HEK293 (cell line): ENCODE measurements around the gene MYBPC3.
"Not testable (repeated sequence)": the region's sequence is repeated elsewhere in the genome, so short reads cannot be mapped to it uniquely, and the experiment has no call there.

Experiments used
- CTCF ChIA-PET: fragments of 350-600 bp; formaldehyde crosslinking; extraction: SDS; loops from one replicate; lab custom pipeline; 2021; ENCODE audit warnings: antibody characterized with exemption; lab: Yijun Ruan, JAX
- POLR2A ChIA-PET: fragments of 300-600 bp; formaldehyde crosslinking; extraction: SDS; loops from one replicate; lab custom pipeline; 2020; ENCODE audit warnings: antibody characterized with exemption, inconsistent platforms; lab: Yijun Ruan, JAX
- H3K27ac ChIP-seq: fragments of 200-500 bp; sonication (Bioruptor generic); 2 replicates; pipeline ENCODE4 v1.5.1; 2014; ENCODE audit warnings: low read depth, low read length, control low read depth, inconsistent platforms; ENCODE audit errors: extremely low read depth
- H3K36me3 ChIP-seq, 2 experiments: fragments of 200-500 bp in 1 of 2; sonication (Bioruptor generic) in 1 of 2; 1 replicate in 1 of 2; 2 replicates in 1 of 2; pipeline ENCODE4 v1.5.1; 2014 to 2017; ENCODE audit warnings: inconsistent platforms in 2 of 2, low read length in 2 of 2; ENCODE audit not compliant: control insufficient read depth in 2 of 2, insufficient read depth in 1 of 2
- H3K4me1 ChIP-seq: fragments of 200-500 bp; sonication (Bioruptor generic); 2 replicates; pipeline ENCODE4 v1.5.1; 2014; ENCODE audit warnings: mild to moderate bottlenecking, low read length, inconsistent platforms; ENCODE audit not compliant: control insufficient read depth, insufficient read depth
- H3K4me3 ChIP-seq: 2 replicates; pipeline ENCODE4 v1.5.1; 2011; ENCODE audit warnings: low read depth, mild to moderate bottlenecking, control low read depth, low read length, moderate library complexity
- H3K9me3 ChIP-seq: fragments of 200-500 bp; sonication (Bioruptor generic); 2 replicates; pipeline ENCODE4 v1.5.1; 2014; ENCODE audit warnings: low read depth, low read length, inconsistent platforms; ENCODE audit not compliant: control insufficient read depth, insufficient read depth
- EGR2 ChIP-seq: fragments of 450-650 bp; formaldehyde crosslinking; IDR thresholded peaks from 2 replicates; pipeline ENCODE4 v1.5.1; 2016; ENCODE audit warnings: low read depth, missing biosample characterization, missing genetic modification characterization
- IKZF3 ChIP-seq: fragments of 450-650 bp; IDR thresholded peaks from 2 replicates; pipeline ENCODE4 v1.5.0; 2018; ENCODE audit warnings: missing biosample characterization, mild to moderate bottlenecking, missing genetic modification characterization, moderate library complexity
- KLF1 ChIP-seq: fragments of 450-650 bp; formaldehyde crosslinking; IDR thresholded peaks from 2 replicates; pipeline ENCODE4 v1.5.1; 2016; ENCODE audit warnings: missing biosample characterization, missing genetic modification characterization
- PRDM2 ChIP-seq: fragments of 450-650 bp; formaldehyde crosslinking; IDR thresholded peaks from 2 replicates; pipeline ENCODE4 v1.5.1; 2016; ENCODE audit warnings: missing biosample characterization, missing genetic modification characterization, borderline replicate concordance
- ZBTB44 ChIP-seq: fragments of 450-650 bp; IDR thresholded peaks from 2 replicates; pipeline ENCODE4 v1.5.1; 2018; ENCODE audit warnings: missing biosample characterization, mild to moderate bottlenecking, missing genetic modification characterization
- ZBTB7A ChIP-seq: fragments of 450-650 bp; formaldehyde crosslinking; IDR thresholded peaks from 2 replicates; pipeline ENCODE4 v1.5.1; 2016; ENCODE audit warnings: low read depth, missing biosample characterization, missing genetic modification characterization
- ZEB2 ChIP-seq: fragments of 450-650 bp; formaldehyde crosslinking; IDR thresholded peaks from 2 replicates; pipeline ENCODE4 v1.5.1; 2016; ENCODE audit warnings: missing biosample characterization, missing genetic modification characterization
- ZFHX2 ChIP-seq: fragments of 450-650 bp; formaldehyde crosslinking; conservative IDR thresholded peaks from 2 replicates; pipeline ENCODE4 v1.5.1; 2016; ENCODE audit warnings: missing biosample characterization, missing genetic modification characterization
- ZFP3 ChIP-seq: fragments of 450-650 bp; formaldehyde crosslinking; IDR thresholded peaks from 2 replicates; pipeline ENCODE4 v1.5.1; 2016; ENCODE audit warnings: low read depth, missing biosample characterization, missing genetic modification characterization
- ZNF121 ChIP-seq: fragments of 450-650 bp; formaldehyde crosslinking; IDR thresholded peaks from 2 replicates; pipeline ENCODE4 v1.5.1; 2016; ENCODE audit warnings: missing biosample characterization, missing genetic modification characterization
- ZNF148 ChIP-seq: fragments of 450-650 bp; formaldehyde crosslinking; IDR thresholded peaks from 2 replicates; pipeline ENCODE4 v1.5.0; 2017; ENCODE audit warnings: missing biosample characterization, missing genetic modification characterization, borderline replicate concordance
- ZNF18 ChIP-seq: fragments of 450-650 bp; formaldehyde crosslinking; IDR thresholded peaks from 2 replicates; pipeline ENCODE4 v1.5.1; 2016; ENCODE audit warnings: missing biosample characterization, missing genetic modification characterization
- ZNF211 ChIP-seq: fragments of 450-650 bp; formaldehyde crosslinking; IDR thresholded peaks from 2 replicates; pipeline ENCODE4 v1.5.1; 2016; ENCODE audit warnings: low read depth, missing biosample characterization, missing genetic modification characterization
- ZNF529 ChIP-seq: fragments of 450-650 bp; formaldehyde crosslinking; IDR thresholded peaks from 2 replicates; pipeline ENCODE4 v1.5.1; 2017; ENCODE audit warnings: missing genetic modification characterization, missing biosample characterization; ENCODE audit not compliant: insufficient replicate concordance
- ZNF558 ChIP-seq: fragments of 450-650 bp; formaldehyde crosslinking; IDR thresholded peaks from 2 replicates; pipeline ENCODE4 v1.5.1; 2016; ENCODE audit warnings: missing biosample characterization, missing genetic modification characterization
- ZNF670 ChIP-seq: fragments of 450-650 bp; formaldehyde crosslinking; IDR thresholded peaks from 2 replicates; pipeline ENCODE4 v1.5.1; 2016; ENCODE audit warnings: missing biosample characterization, missing genetic modification characterization, low read depth
- ZNF768 ChIP-seq: fragments of 450-650 bp; formaldehyde crosslinking; IDR thresholded peaks from 2 replicates; pipeline ENCODE4 v1.5.1; 2018; ENCODE audit warnings: missing biosample characterization, mild to moderate bottlenecking, missing genetic modification characterization
- ZNF776 ChIP-seq: fragments of 450-650 bp; formaldehyde crosslinking; IDR thresholded peaks from 2 replicates; pipeline ENCODE4 v1.5.0; 2017; ENCODE audit warnings: missing biosample characterization, missing genetic modification characterization, borderline replicate concordance

The MYBPC3 gene

GRCh38 chr11:47334699-47335411, 17.6 kb downstream of the MYBPC3 start:
- H3K27ac ChIP-seq, H3K9me3 ChIP-seq, POLR2A ChIA-PET, H3K36me3 ChIP-seq, H3K4me1 ChIP-seq, H3K4me3 ChIP-seq, CTCF ChIA-PET: not testable (repeated sequence)
- TF ChIP-seq ZFHX2 (peak; percentile 63), EGR2 (tag by site-specific recombination) (peak; percentile 72; the same call in 1 of the 2 replicates)
- TF ChIP-seq, all 188 proteins: peak for 2; not testable (repeated sequence) for 186

GRCh38 chr11:47333886-47334443, 18.5 kb downstream of the MYBPC3 start:
- CTCF ChIA-PET, result no interaction called here
- TF ChIP-seq ZBTB7A (tag by site-specific recombination) (no peak), ZNF768 (tag by site-specific recombination) (peak; percentile 92)
- TF ChIP-seq, all 188 proteins: peak for 1
- Histone ChIP-seq H3K36me3 (peaks cover 0 to 4% of the 10 kb centered on the region in 2 experiments; a peak in 1 of 3 replicates), H3K4me3 (no peak overlapping the region), H3K4me1 (no peaks in the 10 kb centered on the region), H3K27ac (no peak overlapping the region), H3K9me3 (no peaks in the 10 kb centered on the region)
- POLR2A ChIA-PET, result interaction anchor here (0.5 to 0.6 kb wide), 2 partner anchors 198 to 668 kb away, joined by 3 read pairs; no protein-coding TSS in a partner anchor

GRCh38 chr11:47333526-47333845, 19.0 kb downstream of the MYBPC3 start:
- H3K4me3 ChIP-seq, result no peak overlapping the region
- H3K4me1 ChIP-seq, result no peaks in the 10 kb centered on the region
- H3K9me3 ChIP-seq, result no peaks in the 10 kb centered on the region
- no peak overlapping the region for H3K27ac ChIP-seq
- ChIA-PET CTCF (interaction anchor here (0.6 kb wide), 1 partner anchor 86 kb away, joined by 3 read pairs; no protein-coding TSS in a partner anchor), POLR2A (interaction anchor here (0.5 to 0.6 kb wide), 2 partner anchors 198 to 669 kb away, joined by 3 read pairs; no protein-coding TSS in a partner anchor)
- H3K36me3 ChIP-seq, result peaks cover 0 to 4% of the 10 kb centered on the region in 2 experiments; a peak in 1 of 3 replicates
- no peak for TF ChIP-seq ZNF529
- no peak for TF ChIP-seq ZEB2
- no peak for TF ChIP-seq ZNF121 (tag by site-specific recombination)
- no peak for TF ChIP-seq ZNF148 (tag by site-specific recombination)
- TF ChIP-seq ZNF776 (tag by site-specific recombination), result no peak
- TF ChIP-seq PRDM2 (tag by site-specific recombination), result no peak
- no peak for TF ChIP-seq IKZF3 (tag by site-specific recombination)
- TF ChIP-seq ZNF558 (tag by site-specific recombination), result no peak
- no peak for TF ChIP-seq ZNF211 (tag by site-specific recombination)
- no peak for TF ChIP-seq KLF1 (tag by site-specific recombination)
- no peak for TF ChIP-seq ZFP3 (tag by site-specific recombination)
- TF ChIP-seq ZNF18 (tag by site-specific recombination), result no peak
- TF ChIP-seq ZBTB44, result no peak
- no peak for TF ChIP-seq ZNF670
